ENCODE data around the gene LMNA.
"Not testable (repeated sequence)": the region's sequence is repeated elsewhere in the genome, so short reads cannot be mapped to it uniquely, and the experiment has no call there.

The LMNA gene

DNA sequence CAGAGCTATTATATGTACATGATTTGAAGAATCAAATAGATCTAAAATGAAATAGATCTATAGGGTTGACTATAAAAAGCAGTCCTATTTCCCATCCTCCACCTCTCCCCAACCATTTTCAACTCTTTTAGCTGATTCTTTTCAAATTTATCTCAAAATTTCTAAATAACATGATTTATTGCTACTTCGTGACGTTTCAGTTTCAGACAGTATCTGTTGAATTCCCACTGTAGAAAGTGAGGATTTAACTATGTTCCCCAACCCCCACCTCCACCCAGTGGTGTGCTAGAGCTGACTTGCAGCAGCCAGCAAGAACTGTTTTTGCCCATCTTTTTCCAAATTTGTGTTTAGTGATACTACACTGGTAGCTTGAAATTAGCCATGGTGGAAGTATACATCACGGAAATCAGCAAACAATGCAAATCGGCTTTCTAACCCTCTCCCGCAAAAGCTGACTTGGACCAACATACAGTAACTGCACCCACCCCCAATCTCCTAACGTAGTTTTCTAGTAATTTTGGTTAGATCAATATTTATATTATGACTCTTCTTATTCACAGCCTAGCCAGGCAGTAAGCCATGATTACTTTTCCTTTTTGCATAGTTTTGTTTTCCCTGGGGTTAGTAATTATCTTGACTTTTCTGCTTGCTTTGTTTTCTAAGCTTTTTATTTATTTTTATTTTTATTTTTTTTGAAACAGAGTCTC is 49.8 kb downstream of the LMNA start:
- peak; percentile 38 for DNase-seq

DNA sequence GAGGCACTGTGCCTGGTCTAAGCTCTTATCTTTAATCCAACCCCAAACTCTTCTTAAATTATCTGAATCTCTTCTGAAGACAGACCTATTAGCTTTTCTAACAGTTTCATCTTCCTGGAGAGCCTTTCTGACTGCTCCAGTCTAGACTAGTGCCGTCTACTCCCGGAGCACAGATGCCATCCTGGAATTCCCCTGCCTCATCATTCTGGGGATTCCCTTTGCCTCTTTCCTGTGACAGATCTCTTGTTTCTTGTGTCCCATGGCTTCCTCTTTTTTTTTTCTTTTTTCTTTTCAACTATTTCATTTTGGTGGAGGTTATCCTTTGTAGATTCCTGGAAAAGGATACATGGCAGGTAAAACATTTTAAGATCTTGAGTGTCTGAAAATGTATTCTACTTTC is 50.6 kb downstream of the LMNA start:
- peak; percentile 95 for DNase-seq

DNA sequence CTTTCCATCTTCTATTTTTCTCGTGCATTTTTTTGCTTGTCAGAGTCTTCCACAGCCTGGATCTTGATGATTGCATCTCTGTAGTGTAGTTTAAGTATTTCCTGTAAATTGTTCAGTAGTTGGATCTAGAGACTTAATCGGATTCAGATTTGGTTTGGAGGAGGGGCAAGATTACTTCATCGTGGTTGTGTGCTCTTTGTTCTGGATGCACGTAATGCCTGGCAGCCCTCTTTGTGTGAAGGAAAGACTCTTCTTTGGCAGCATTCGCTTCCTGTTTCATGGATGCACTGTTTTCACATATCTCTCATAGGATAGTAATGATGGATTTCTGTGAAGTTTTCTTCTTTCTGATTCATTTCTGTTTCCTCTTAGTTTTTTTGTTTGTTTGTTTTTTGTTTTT is 53.0 kb downstream of the LMNA start:
- no peak for DNase-seq

DNA sequence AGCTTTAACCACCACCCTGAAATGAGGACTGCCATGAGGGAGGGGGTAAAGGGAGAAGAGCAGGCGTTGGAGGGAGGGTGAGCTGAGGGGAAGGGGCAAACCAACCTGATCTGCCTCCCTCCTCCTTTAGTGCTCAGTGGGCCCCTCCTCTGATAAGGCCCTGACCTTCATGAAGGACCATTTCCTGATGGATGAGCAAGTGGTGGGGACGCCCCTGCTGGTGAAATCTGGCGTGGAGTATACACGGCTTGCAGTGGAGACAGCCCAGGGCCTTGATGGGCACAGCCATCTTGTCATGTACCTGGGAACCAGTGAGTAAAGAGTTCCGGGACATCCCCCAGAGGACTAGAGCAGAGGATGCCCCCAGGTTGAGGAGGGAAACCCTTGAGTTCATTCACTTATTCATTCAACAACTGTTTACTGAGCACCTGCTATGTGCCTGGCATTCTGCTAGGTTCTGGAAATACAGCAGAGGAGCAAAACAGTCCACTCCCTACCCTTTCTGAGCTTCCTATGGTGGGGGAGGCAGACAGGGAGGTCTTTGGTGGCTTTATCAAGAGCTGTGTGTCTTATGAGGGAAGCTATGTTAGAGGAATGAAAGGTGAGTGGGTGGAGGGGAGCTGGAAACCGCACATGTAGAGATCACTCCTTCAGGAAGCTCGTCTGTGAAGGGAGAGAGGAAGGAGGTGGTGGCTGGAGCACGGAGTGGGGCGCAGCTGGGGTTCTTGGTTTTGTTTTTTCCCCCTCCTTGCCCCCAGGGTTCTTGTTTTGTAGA is 58.4 kb downstream of the LMNA start:
- no peak for DNase-seq

DNA sequence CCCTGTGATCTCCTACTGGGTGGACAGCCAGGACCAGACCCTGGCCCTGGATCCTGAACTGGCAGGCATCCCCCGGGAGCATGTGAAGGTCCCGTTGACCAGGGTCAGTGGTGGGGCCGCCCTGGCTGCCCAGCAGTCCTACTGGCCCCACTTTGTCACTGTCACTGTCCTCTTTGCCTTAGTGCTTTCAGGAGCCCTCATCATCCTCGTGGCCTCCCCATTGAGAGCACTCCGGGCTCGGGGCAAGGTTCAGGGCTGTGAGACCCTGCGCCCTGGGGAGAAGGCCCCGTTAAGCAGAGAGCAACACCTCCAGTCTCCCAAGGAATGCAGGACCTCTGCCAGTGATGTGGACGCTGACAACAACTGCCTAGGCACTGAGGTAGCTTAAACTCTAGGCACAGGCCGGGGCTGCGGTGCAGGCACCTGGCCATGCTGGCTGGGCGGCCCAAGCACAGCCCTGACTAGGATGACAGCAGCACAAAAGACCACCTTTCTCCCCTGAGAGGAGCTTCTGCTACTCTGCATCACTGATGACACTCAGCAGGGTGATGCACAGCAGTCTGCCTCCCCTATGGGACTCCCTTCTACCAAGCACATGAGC is 62.2 kb downstream of the LMNA start:
- no peak for DNase-seq

DNA sequence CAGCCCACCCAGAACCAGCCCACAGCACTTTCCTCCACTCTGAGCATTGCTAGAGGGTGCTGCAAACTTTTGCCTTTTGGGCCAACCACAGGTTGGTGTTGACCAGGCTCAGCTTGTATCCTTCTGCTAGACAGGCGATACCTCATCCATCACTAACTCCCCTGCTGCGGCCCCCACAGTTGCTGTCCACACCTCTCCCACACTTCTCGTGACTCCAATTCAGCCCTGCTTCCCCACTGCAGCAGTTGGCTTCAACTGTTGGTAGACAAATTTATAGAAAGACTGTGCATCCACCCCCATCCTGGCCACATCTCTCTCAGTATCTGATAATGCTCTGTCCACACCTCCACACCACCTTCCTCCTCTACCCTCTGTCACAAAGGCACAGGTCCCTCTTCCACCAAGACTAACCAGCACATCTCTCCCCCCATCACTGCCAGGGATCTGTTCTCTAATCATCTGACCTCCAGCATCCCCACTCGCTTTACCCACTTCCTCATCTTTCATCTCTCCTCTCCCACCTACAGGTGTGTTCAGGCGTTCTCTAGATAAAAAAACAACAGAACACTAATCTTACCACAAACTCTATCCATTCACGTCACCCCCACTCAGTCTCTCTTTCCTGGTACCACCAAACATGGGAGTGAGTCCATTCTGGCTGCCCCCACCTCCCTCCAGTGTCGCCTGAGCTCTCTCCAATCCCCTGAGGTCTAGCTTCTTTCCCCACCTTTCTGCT is 63.6 kb downstream of the LMNA start:
- DNase-seq, result no peak

DNA sequence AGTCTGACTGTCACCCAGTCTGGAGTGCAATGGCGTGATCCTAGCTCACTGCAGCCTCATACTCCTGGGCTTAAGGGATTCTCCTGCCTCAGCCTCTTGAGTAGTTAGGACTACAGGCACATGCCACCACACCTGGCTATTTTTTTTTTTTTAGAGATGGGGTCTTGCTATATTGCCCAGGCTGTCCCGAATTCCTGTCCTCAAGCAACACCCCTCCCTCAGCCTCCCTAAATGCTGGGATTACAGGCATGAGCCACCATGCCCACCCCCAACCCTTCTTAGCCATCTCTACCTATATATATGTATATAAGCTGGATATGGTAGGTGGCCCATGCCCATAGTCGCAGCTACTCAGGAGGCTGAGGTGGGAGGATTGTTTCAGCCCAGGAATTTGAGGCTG is 66.0 kb downstream of the LMNA start:
- no peak for DNase-seq

DNA sequence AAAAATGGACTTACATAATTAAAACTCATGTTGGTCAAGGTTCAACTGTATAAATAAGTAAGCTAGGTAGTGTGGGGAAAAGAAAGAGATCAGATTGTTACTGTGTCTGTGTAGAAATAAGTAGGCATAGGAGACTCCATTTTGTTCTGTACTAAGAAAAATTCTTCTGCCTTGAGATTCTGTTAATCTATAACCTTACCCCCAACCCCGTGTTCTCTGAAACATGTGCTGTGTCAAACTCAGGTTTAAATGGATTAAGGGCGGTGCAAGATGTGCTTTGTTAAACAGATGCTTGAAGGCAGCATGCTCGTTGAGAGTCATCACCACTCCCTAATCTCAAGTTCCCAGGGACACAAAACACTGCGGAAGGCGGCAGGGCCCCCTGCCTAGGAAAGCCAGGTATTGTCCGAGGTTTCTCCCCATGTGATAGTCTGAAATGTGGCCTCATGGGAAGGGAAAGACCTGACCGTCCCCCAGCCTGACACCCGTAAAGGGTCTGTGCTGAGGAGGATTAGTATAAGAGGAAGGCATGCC is 66.9 kb downstream of the LMNA start:
- not testable (repeated sequence) for DNase-seq

DNA sequence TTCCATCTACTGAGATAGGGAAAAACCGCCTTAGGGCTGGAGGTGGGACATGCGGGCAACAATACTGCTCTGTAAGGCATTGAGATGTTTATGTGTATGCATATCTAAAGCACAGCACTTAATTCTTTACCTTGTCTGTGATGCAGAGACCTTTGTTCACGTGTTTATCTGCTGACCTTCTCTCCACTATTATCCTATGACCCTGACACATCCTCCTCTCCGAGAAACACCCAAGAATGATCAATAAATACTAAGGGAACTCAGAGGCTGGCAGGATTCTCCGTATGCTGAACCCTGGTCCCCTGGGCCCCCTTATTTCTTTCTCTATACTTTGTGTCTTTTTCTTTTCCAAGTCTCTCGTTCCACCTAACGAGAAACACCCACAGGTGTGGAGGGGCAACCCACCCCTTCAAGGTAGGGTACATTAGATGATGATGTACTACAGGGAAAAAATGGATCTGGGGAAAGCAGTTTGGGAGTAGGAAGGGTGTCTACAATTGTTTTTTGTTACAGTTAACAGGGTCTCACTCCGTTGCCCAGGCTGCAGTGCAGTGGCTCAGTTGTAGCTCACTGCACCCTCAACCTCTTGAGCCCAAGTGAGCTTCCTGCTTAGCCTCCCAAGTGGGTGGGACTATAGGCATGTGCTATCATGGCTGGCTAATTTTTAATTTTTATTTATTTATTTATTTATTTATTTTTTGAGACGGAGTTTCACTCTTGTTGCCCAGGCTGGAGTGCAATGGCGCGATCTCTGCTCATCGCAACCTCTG is 67.7 kb downstream of the LMNA start:
- DNase-seq, result not testable (repeated sequence)

DNA sequence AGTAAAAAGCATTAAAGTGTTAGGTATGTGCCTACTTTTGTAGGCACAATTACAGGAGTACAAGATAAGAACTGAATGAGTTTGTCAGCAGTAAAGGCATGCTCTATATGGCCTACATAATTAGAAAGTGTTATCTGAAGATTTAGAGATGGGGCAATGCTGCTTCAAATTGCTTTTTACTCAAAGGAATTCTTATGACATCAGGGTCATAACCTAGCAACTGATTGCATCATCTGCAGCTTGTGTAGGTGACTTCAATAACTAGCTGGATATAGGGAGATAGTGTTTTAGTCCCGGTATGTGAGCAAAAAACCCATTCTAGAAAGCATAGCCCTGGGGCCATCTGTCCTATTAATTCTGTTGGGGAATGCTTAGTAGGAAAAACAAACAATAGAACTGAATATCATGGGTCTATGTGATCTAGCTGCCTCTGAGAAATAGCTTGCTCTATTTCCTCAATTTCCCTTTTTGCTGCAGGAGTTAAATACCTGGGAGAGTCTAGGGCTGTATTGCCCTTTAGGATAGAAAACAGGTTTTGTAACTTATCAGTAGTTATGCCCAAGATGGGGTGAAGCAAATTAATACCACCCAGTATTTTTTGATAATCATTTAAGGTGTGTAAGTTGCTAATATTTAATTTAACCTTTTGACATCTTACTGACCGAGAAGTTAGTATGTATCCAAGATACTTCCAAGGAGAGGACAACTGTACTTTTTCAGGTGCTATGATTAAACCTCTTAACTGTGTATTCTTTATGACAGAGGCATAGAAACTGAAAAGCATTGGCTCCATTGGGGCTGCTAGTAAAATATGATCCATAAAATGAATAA is 72.1 kb downstream of the LMNA start:
- peak; percentile 26 for DNase-seq
